CD4-positive, alpha-beta T cell treated with Interleukin-17A for 1 hour (primary cell): Measurements from ENCODE around the gene SLC28A3.
"Not testable (repeated sequence)": the region's sequence is repeated elsewhere in the genome, so short reads cannot be mapped to it uniquely, and the experiment has no call there.

Experiments
- DNase-seq: peaks from one replicate; pipeline ENCODE4 v3.0.0-alpha.2; 2020

Gene SLC28A3, protein sequence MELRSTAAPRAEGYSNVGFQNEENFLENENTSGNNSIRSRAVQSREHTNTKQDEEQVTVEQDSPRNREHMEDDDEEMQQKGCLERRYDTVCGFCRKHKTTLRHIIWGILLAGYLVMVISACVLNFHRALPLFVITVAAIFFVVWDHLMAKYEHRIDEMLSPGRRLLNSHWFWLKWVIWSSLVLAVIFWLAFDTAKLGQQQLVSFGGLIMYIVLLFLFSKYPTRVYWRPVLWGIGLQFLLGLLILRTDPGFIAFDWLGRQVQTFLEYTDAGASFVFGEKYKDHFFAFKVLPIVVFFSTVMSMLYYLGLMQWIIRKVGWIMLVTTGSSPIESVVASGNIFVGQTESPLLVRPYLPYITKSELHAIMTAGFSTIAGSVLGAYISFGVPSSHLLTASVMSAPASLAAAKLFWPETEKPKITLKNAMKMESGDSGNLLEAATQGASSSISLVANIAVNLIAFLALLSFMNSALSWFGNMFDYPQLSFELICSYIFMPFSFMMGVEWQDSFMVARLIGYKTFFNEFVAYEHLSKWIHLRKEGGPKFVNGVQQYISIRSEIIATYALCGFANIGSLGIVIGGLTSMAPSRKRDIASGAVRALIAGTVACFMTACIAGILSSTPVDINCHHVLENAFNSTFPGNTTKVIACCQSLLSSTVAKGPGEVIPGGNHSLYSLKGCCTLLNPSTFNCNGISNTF

DNA sequence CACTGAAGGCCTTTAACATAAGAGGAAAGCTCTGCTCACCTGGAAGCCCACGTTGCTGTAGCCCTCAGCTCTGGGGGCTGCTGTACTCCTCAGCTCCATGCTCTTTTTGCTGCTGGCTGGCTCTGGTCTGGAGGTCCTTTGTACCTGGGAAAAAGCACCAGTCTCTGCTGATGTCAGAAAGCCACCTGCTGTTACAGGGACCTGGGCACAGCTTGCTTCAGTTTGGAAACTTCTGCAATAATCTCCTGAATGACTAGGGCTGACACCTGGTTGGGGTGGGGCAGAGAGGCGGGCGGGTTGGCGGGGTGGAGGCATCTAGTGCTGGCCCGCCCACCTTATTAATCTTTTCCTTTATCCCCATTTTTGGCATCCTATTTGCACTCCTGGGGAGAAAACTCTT lies at the start of gene SLC28A3:
Gene SLC28A3 (minus strand): TSS at position 224 of the 400 bp plus-strand sequence. CDS start 125 bp downstream, at position 99.
- DNase-seq, result no peak

DNA sequence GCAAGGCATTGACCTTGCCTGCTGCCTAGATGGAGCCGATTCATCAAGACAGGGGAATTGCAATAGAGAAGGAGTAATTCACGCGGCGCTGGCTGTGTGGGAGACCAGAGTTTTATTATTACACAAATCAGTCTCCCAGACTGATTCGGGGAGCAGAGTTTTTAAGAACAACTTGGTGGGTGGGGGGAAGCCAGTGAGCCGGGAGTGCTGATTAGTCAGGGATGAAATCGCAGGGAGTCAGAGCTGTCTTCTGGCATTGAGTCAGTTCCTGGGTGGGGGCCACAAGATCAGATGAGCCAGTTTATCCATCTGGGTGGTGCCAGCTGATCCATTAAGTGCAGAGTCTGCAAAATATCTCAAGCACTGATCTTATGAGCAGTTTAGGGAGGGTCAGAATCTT lies 49.7 kb upstream of the SLC28A3 start:
- DNase-seq, result not testable (repeated sequence)

DNA sequence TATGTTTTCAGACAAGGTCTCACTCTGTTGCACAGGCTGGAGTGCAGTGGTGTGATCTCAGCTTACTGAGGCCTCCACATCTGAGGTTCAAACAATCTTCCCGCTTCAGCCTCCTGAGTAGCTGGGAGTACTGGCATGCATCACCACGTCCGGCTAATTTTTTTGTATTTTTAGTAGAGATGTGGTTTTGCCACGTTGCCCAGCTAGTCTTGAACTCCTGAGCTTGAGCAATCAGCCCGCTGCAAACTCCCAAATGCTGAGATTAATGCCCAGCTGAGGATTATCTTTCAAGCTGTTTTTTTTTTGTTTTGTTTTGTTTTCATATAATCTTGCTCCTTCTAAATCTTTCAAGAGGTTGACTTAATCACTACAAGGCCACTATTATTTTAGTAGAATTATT lies 47.3 kb upstream of the SLC28A3 start:
- no peak for DNase-seq

DNA sequence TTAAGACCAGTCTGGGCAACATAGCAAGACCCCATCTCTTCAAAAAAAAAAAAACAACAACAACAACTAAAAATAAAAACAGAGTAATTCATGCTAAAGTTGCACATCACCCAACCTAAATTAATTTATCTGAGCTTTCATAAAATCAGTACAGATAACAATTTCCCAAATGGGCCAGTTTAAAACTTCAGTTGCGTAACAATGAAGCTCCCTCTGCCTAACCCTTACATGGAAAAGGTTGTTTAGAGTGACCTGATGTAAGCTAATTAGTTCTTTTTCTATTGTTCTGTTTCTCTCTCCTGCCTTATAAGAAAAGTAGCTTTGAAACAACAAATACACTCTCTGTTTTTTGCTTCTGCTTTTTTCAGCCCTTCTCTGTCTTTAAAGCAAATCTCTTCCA lies 46.2 kb upstream of the SLC28A3 start:
- DNase-seq, result no peak

DNA sequence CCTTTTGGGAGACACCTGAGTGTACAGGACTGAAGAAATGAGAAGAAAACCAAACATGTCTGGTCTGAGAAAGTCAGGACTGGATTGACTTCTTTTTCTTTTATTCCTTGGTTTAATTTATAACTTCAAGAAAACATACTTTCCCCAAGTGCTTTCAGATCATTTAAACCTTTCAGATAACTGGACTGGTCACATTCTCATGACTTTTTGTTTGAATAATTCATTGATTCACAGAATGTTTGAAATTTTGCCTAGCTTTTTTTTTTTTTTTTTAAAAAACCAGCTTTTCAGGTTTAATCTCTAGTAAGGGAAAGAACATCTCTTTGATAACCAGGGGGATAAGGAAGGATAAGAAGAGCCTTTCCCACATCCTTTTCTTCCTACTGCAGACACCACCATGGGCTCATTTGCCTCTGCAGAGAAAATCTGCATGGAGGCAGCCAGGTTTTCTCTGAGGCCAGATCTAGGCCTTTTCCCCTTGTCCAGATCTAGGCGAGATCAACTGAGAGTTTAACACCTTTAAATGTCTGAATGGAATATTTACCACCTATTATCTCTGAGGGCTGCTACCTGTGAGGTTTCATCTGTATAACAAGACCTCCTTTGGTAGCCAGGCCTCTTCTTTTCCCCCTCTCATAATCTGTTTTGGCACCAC lies 45.0 kb upstream of the SLC28A3 start:
- DNase-seq, result no peak

DNA sequence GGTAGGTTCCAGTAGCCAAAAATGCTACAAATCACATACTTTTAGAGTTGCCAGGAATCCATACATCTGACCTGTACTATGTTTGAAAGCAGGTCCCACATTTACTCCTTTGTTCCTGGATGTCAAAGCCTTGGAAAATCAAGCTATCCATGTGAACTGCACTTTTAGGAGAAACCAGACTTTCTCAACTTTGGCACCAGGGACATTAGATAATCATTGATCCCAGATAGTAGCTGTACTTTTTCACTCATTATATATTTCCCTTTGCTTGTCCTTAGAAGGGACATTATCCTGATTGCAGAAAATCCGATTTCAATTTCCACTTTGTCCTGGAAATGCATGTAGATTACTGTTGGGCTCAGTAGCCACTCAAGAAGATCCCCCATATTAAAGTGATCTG lies 44.1 kb upstream of the SLC28A3 start:
- DNase-seq, result no peak

DNA sequence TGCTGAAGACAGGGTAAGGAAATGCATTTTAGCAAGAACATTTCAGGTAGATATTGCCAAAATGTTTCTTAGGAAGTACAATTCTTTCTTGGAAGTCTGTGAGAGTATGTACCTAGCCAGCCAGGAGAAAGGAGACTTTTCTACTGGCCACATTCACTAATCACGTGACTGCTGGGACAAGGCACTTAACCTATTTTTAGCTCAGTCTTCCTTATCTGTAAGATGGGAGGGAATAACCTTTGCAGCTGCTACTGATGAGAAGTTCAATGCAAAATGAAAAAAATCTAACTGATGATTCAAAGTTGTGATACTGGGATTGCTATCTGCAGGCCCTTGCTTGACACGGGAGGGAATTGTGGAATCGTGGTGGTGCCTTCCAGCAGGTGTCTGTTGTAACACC lies 42.6 kb upstream of the SLC28A3 start:
- DNase-seq, result no peak

DNA sequence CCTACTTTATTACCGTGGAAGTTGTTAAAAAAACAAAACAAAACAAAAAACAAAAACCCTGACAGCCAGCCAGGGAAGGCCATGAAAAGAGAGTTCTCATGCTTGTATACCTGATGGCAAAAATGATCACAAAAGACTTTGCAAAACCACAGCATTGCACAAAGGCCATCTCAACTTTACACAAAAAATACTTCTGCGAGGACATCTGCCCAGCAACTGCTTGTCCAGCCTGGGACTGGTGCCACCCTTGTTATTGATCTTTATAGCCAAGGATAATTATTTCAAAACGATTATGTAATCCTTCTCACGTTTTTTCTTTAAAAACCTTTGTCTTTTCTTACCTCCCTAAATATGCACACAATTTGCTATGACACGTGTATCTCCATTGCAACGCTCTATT lies 42.2 kb upstream of the SLC28A3 start:
- no peak for DNase-seq

DNA sequence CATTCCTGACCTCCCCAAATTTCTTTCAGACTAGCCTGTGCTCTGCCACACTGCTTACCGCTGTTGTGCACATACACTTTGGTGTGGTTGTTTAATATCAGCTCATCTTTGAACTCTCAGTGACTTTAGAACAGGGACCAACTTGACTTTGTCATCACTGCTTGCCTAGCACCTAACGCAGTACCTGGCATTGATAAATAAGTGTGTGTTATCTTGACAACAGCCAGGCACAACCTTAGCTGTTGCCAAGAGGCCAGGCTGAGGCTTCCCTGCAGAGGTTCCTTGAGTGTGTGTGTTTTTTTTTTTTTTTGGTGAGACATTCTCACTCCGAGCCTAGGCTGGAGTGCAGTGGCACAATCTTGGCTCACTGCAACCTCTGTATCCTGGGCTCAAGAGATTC lies 41.0 kb upstream of the SLC28A3 start:
- no peak for DNase-seq

DNA sequence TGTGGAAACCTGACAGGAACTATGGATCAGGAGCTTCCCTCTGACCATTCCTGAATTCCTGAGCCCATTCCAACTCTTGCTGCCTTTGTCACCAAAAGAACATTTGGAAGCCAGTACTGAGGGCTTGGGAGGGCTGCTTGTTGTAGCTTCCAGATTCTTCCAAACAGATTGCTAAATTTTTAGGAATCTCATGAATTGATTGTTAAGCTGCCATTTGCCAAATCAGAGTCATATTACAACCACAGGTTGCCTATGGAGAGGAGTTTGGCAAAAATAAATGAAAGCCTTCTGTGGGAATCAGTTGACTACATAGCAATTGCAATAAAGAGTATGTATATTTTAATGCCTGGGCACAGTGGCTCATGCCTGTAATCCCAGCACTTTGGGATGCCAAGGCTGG lies 39.2 kb upstream of the SLC28A3 start:
- no peak for DNase-seq

DNA sequence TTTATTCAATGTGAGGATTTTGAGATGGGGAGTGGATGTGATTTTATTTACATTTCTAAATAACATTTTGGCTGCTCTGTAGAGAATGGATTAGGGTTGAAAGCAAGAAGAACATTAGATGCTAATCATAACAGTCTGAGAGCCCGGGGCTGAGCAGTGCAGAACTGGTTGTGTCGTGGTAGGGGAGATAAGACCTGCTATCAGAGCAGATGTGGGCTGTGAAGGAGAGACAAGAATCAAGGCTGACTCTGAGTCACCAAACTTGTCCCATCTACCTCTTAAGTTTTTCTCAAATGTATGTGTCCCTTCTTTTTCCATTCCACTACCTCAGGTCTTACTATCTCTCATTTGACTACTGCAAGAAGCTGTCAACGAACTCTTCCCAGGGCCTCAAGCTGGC lies 35.4 kb upstream of the SLC28A3 start:
- no peak for DNase-seq

DNA sequence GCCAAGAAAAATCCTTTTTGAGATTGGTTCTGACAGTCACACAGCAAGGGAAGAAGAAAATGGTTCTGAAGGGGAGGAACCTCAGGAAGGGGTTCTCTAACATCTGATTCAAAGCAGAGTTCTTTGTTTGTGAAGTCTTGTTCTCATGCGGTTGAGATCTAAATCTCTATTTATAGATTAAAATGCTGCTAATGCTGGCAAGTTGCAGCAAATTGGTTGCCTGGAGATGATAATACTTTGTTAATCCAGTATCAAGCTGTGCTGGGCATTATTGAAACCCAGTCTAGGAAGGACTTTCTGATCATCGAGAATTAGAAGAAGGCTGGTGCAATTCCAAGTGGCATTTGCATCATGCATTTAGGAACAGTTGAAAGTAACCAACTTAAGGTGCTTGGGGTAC lies 34.0 kb upstream of the SLC28A3 start:
- DNase-seq, result no peak

DNA sequence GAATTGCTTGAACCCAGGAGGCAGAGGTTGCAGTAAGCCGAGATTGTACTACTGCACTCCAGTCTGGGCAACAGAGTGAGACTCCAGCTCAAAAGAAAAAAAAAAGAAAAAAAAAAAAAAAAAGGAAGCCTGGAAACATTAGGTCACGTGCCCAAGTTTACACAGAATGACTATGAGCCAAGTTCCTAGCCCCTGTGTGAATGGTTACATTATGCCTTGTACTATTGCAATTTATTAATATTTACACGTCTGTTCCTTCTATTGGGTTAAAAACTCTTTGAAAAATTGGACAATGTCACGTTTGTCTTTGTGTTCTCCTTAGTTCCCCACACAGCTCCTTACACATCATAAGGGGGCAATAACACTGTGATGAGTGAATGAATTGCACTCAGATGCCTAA lies 33.5 kb upstream of the SLC28A3 start:
- no peak for DNase-seq

DNA sequence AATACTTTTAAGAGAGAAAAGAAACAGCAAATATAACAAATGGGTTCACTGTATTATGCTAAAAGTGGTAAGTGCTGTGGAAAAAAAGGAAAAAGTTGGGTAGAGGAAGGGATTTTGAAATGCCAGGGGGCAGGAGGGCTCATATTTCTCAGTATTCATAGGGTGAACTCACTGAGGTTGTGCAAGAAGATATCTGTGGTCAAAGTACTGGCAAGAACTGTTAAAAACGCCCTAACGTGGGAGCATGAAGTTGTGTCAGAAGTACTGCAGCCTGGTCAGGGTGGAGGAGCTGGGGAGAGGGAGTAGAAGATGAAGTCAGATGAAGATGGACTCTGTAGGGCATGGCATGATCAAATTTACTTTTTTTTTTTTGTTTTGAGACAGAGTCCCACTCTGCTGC lies 31.2 kb upstream of the SLC28A3 start:
- peak; percentile 7 for DNase-seq

DNA sequence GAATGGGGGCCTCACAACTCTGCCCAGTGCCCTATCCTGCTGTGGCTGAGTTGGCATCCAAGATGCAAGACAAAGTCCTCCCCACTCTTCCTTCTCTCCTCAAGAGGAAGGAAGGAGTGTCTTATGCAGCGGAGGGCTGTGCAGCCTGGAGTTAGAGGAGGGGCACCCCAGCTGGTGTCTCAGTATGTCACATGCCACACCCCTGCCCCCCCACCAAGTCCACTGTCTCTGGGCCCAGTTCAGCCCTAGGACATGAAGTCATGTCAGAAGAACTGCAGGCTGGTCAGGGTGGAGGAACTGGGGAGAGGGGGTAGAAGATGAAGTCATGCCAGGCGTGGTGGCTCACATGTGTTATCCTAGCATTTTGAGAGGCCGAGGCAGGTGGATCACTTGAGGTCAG lies 28.0 kb upstream of the SLC28A3 start:
- no peak for DNase-seq

DNA sequence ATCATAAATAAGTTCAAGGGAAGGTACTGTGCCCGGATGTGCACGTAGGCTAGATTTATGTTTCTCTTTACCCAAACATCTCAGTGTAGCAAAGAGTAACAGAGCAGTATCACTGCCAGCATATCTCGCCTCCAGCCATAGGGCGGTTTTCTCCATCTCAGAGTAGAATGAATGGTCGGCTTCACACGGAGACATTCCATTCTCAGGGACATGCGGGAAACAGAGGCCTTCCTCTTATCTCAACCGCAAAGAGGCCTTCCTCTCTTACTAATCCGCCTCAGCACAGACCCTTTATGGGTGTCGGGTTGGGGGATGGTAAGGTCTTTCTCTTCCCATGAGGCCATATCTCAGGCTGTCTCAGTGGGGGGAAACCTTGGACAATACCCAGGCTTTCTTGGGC lies 27.2 kb upstream of the SLC28A3 start:
- DNase-seq, result not testable (repeated sequence)

DNA sequence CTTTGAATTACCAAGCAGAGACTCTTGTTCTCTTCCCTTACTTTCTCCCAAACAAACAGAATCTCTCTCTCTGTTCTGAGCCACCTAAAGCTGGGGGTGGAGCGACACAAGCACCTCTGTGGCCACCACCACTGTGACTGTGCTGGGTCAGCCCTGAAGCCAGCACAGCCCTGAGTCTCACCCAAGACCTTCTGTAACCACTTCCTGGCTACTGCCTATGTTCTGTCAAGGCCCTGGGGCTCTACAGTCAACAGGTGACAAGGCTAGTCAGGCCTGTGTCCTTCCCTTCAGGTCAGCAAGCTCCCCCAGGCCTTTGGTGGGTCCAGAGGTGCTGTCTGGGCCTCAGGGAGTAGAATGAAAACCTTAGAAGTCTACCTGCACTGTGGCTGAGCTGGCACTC lies 26.1 kb upstream of the SLC28A3 start:
- DNase-seq, result no peak

DNA sequence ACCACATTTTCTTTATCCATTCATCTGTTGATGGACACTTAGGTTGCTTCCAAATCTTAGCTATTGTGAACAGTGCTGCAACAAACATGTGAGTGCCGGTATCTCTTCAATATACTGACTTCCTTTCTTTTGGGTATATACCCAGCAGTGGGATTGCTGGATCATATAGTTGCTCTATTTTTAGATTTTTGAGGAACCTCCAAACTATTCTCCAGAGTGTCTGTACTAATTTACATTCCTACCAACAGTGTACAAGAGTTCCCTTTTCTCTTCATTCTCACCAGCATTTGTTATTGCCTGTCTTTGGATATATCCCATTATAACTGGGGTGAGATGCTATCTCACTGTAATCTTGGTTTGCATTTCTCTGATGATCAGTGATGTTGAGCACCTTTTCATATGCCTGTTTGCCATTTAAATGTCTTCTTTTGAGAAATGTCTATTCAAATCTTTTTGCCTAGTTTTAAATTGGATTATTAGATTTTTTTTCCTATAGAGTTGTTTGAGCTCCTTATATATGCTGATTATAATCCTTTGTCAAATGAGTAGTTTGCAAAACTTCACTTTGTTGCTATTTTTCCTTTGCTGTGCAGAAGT lies 24.4 kb upstream of the SLC28A3 start:
- not testable (repeated sequence) for DNase-seq

DNA sequence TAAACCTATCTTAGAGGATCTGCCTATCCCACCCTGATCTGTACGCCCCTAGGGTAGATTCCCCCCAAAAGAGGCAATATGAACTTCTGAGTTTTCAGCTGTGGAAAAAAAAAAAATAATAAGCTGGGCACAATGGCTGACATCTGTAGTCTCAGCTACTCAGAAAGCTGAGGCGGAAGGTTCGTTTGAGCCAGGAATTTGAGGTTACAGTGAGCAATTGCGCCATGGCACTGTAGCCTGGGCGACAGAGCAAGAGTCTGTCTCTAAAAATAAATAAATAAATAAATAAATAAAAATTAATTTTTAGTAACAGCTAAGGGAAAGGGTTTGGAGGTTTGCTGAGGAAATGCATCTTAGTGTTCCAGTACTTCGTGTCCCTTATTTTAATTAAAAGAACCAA lies 21.1 kb upstream of the SLC28A3 start:
- DNase-seq, result no peak

DNA sequence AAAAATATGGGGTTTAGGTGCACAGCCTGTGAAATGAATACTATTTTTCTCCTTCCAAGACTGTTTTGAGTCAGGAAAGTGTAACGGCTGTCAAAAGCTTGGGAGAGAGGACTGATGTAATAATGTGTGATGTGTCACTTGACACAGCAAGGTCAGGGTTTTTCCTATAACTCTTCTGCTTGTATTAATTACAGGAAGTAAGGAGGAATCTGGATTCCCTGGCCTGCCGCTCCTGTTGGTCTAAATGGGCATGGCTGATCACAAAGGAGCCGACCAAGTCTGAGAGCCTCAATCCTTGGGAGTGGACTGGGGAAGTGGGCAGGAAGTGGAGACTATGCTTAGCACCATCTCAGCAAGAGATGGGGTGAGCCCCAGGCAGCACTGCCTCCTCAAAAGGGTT lies 16.7 kb upstream of the SLC28A3 start:
- no peak for DNase-seq

DNA sequence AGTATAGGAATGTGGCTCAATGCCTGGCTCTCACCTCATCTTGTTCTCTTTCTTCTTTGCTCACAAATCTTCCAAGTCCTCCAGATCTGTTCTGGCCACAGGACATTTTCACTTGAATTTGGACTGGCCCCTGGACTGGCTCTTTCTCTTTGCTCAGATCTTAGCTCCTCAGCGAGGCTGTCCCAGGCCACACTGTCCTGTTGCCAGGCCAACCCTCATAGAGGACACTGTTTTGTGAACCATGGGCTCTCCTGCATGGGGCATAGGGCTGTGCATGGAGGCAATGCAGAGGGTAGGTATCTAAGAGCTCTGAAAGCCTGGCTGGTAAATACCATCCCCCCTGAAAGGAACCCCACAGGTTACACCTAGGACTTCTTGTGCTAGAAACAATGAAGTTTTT lies 13.5 kb upstream of the SLC28A3 start:
- DNase-seq, result no peak

DNA sequence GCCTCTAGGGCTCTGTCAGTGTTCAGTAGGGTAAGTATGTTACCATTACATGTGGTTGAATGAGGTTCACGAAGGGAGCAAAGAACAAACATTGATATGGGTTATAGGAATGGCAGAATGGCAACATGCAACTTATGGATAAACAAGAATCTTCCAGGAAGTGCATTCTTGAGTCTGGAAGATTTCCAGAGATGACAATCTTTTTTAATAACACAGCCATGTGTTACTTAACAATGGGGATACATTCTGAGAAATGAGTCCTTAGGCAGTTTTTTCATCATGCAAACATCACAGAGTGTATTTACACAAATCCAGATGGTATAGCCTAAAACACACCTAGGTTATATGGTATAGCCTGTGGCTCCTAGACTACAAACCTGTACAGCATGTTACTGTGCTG lies 9.1 kb upstream of the SLC28A3 start:
- DNase-seq, result no peak

DNA sequence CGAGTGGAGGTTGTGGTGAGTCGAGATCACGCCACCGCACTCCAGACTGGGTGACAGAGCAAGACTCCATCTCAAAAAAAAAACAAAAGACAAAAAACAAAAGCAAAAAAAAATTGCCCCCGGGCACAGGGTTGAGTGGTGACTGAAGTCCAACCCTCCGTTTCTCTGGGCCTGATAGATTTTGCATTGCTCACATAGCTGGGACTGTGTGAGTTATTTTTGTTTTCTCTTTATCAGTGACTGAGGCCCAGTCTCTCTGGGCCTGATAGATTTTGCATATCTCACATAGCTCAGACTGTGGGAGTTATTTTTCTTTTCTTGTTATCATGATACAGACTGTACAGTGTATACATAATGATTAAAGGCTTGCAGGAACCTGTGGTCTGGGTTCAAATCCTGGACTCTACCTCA lies 2.6 kb upstream of the SLC28A3 start:
- DNase-seq, result no peak

DNA sequence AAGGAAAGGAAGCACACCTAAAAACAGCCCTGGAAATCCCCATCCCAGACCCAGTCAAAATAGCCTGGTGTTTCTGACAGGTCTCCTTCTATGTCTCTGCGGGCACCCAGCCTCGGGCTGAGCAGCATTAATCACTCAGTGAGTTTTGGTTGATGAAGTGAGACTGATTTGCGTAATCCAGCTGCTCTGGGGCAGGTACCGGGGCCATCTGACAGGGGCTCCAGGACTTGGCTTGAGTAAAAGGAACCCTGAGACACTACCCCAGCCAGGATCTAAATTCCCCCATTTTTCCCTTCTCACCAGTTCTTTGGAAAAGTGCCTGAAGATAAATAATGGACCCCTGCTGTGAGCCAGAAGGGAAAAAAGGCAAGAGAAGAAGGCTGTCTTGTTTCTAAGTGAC lies 596 bp downstream of the SLC28A3 start:
- no peak for DNase-seq
